ENCODE results near the gene SMC4. TPM values are rescaled to one million over a fixed set of nuclear protein-coding genes. Genes with fewer than 3 reads are reported as not detected.

Gene SMC4
- total and polyA plus RNA-seq, 2 of the 8 experiments (the other 6 are each of a cell fraction or from before 2014, with no cell fraction given), result 26.6 to 118 TPM

- TF ChIP-seq, protein P1, sequence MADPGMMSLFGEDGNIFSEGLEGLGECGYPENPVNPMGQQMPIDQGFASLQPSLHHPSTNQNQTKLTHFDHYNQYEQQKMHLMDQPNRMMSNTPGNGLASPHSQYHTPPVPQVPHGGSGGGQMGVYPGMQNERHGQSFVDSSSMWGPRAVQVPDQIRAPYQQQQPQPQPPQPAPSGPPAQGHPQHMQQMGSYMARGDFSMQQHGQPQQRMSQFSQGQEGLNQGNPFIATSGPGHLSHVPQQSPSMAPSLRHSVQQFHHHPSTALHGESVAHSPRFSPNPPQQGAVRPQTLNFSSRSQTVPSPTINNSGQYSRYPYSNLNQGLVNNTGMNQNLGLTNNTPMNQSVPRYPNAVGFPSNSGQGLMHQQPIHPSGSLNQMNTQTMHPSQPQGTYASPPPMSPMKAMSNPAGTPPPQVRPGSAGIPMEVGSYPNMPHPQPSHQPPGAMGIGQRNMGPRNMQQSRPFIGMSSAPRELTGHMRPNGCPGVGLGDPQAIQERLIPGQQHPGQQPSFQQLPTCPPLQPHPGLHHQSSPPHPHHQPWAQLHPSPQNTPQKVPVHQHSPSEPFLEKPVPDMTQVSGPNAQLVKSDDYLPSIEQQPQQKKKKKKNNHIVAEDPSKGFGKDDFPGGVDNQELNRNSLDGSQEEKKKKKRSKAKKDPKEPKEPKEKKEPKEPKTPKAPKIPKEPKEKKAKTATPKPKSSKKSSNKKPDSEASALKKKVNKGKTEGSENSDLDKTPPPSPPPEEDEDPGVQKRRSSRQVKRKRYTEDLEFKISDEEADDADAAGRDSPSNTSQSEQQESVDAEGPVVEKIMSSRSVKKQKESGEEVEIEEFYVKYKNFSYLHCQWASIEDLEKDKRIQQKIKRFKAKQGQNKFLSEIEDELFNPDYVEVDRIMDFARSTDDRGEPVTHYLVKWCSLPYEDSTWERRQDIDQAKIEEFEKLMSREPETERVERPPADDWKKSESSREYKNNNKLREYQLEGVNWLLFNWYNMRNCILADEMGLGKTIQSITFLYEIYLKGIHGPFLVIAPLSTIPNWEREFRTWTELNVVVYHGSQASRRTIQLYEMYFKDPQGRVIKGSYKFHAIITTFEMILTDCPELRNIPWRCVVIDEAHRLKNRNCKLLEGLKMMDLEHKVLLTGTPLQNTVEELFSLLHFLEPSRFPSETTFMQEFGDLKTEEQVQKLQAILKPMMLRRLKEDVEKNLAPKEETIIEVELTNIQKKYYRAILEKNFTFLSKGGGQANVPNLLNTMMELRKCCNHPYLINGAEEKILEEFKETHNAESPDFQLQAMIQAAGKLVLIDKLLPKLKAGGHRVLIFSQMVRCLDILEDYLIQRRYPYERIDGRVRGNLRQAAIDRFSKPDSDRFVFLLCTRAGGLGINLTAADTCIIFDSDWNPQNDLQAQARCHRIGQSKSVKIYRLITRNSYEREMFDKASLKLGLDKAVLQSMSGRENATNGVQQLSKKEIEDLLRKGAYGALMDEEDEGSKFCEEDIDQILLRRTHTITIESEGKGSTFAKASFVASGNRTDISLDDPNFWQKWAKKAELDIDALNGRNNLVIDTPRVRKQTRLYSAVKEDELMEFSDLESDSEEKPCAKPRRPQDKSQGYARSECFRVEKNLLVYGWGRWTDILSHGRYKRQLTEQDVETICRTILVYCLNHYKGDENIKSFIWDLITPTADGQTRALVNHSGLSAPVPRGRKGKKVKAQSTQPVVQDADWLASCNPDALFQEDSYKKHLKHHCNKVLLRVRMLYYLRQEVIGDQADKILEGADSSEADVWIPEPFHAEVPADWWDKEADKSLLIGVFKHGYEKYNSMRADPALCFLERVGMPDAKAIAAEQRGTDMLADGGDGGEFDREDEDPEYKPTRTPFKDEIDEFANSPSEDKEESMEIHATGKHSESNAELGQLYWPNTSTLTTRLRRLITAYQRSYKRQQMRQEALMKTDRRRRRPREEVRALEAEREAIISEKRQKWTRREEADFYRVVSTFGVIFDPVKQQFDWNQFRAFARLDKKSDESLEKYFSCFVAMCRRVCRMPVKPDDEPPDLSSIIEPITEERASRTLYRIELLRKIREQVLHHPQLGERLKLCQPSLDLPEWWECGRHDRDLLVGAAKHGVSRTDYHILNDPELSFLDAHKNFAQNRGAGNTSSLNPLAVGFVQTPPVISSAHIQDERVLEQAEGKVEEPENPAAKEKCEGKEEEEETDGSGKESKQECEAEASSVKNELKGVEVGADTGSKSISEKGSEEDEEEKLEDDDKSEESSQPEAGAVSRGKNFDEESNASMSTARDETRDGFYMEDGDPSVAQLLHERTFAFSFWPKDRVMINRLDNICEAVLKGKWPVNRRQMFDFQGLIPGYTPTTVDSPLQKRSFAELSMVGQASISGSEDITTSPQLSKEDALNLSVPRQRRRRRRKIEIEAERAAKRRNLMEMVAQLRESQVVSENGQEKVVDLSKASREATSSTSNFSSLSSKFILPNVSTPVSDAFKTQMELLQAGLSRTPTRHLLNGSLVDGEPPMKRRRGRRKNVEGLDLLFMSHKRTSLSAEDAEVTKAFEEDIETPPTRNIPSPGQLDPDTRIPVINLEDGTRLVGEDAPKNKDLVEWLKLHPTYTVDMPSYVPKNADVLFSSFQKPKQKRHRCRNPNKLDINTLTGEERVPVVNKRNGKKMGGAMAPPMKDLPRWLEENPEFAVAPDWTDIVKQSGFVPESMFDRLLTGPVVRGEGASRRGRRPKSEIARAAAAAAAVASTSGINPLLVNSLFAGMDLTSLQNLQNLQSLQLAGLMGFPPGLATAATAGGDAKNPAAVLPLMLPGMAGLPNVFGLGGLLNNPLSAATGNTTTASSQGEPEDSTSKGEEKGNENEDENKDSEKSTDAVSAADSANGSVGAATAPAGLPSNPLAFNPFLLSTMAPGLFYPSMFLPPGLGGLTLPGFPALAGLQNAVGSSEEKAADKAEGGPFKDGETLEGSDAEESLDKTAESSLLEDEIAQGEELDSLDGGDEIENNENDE (IDR thresholded peaks at IDR 0.05; ENCODE audit: insufficient replicate concordance, low read length), result no peak
- no peak for TF ChIP-seq POLR2AphosphoS5 (IDR thresholded peaks at IDR 0.05; ENCODE audit: low read depth, low read length)
- no peak for TF ChIP-seq SP2 (IDR thresholded peaks at IDR 0.05; ENCODE audit: low read length)
- TF ChIP-seq EGR1 (IDR thresholded peaks at IDR 0.05; ENCODE audit: borderline replicate concordance, low read depth, low read length), result no peak
- no peak for TF ChIP-seq EP300 (IDR thresholded peaks at IDR 0.05; ENCODE audit: borderline replicate concordance in 1 of 2, low read depth in 2 of 2, low read length in 2 of 2)
- no peak for TF ChIP-seq RXRA (IDR thresholded peaks at IDR 0.05; ENCODE audit: insufficient read depth, low read depth, low read length)
- no peak for TF ChIP-seq CTCF (IDR thresholded peaks at IDR 0.05; ENCODE audit: control extremely low read depth in 1 of 3, insufficient read depth in 1 of 3, low read depth in 1 of 3, low read length in 3 of 3)
- TF ChIP-seq JUND (IDR thresholded peaks at IDR 0.05; ENCODE audit: low read length), result no peak
Observed at GRCh38 chr3:160384639-160385318, 14.7 kb upstream of the SMC4 start (continued).
